NK-92 treated with Interleukin-12 subunit alpha and Interleukin-12 subunit beta, amount 100 ng/mL, for 24 hours (cell line): ENCODE data around the gene TCF4.

ENCODE experiments used
- DNase-seq: peaks from one replicate; lab custom pipeline; 2025; lab: John Stamatoyannopoulos, UW

TCF4 gene

GRCh38 chr18:55503167-55503820 lies 84.7 kb downstream of the TCF4 start:
- no peak for DNase-seq

GRCh38 chr18:55501982-55502710 lies 85.8 kb downstream of the TCF4 start:
- no peak for DNase-seq

GRCh38 chr18:55501579-55501978 lies 86.4 kb downstream of the TCF4 start:
- no peak for DNase-seq

GRCh38 chr18:55500316-55501086 lies 87.5 kb downstream of the TCF4 start:
- no peak for DNase-seq

- no peak for DNase-seq
Observed at GRCh38 chr18:55499526-55499925, 88.5 kb downstream of the TCF4 start.

GRCh38 chr18:55497825-55498403 lies 90.1 kb downstream of the TCF4 start:
- DNase-seq = no peak

- DNase-seq = no peak
Observed at GRCh38 chr18:55494899-55495298, 93.1 kb downstream of the TCF4 start.

- DNase-seq = no peak
Observed at GRCh38 chr18:55494441-55494840, 93.6 kb downstream of the TCF4 start.

GRCh38 chr18:55491616-55492015 lies 96.4 kb downstream of the TCF4 start:
- no peak for DNase-seq

GRCh38 chr18:55489034-55489986 lies 98.7 kb downstream of the TCF4 start:
- peak; percentile 9 for DNase-seq

- DNase-seq = no peak
Observed at GRCh38 chr18:55488473-55488872, 99.5 kb downstream of the TCF4 start.

- no peak for DNase-seq
Observed at GRCh38 chr18:55487997-55488396, 100.0 kb downstream of the TCF4 start.

- DNase-seq = no peak
Observed at GRCh38 chr18:55486936-55487335, 101.1 kb downstream of the TCF4 start.

GRCh38 chr18:55485666-55486065 lies 102.3 kb downstream of the TCF4 start:
- no peak for DNase-seq

GRCh38 chr18:55484773-55485172 lies 103.2 kb downstream of the TCF4 start:
- DNase-seq = no peak

GRCh38 chr18:55483266-55483871 lies 104.6 kb downstream of the TCF4 start:
- no peak for DNase-seq

GRCh38 chr18:55479656-55480420 lies 108.2 kb downstream of the TCF4 start:
- no peak for DNase-seq

GRCh38 chr18:55477860-55478581 lies 110.0 kb downstream of the TCF4 start:
- DNase-seq = no peak

GRCh38 chr18:55477499-55477859 lies 110.5 kb downstream of the TCF4 start:
- DNase-seq = peak; percentile 3

- DNase-seq = no peak
Observed at GRCh38 chr18:55475916-55476315, 112.1 kb downstream of the TCF4 start.
